Right lobe of liver (tissue), 6 donors: Measurements from ENCODE around the gene SMAD1. TPM values are rescaled to one million over a fixed set of nuclear protein-coding genes. Genes with fewer than 3 reads are reported as not detected.

ENCODE experiments used
- ATAC-seq, 4 donors: fragments of 200-7000 bp; cut with Tn5 transposase; one replicate each; pipeline ENCODE4 v1.9.1; 2020; ENCODE audit warnings: mild to moderate bottlenecking in 4 of 4, moderate library complexity in 4 of 4
- DNase-seq, 3 donors: peaks; one replicate each; pipeline ENCODE4 v3.0.0-alpha.2; 2020
- H3K27ac ChIP-seq, 3 donors: fragments of 200-600 bp; one replicate each; pipeline ENCODE4 v1.8.0; 2022
- H3K27me3 ChIP-seq, 2 donors: fragments of 200-600 bp; one replicate each; pipeline ENCODE4 v1.8.0; 2022
- H3K36me3 ChIP-seq, 4 donors: fragments of 200-600 bp; sonication (generic) in 1 of 4; one replicate each; pipeline versions ENCODE4 v1.5.1 to v1.8.0; 2017 to 2022; ENCODE audit warnings: control low read depth in 1 of 4
- H3K4me1 ChIP-seq, 4 donors: fragments of 200-600 bp; sonication (generic) in 1 of 4; one replicate each; pipeline versions ENCODE4 v1.5.1 to v1.8.0; 2017 to 2022; ENCODE audit warnings: control low read depth in 1 of 4
- H3K4me3 ChIP-seq, 3 donors: fragments of 200-600 bp; one replicate each; pipeline ENCODE4 v1.8.0; 2022
- H3K9me3 ChIP-seq, 4 donors: fragments of 200-600 bp; sonication (generic) in 1 of 4; one replicate each; pipeline versions ENCODE4 v1.5.1 to v1.8.0; 2017 to 2022; ENCODE audit warnings: control low read depth in 1 of 4
- CTCF ChIP-seq, 4 donors: fragments of 200-600 bp in 3 of 4; fragments of 450-650 bp in 1 of 4; IDR thresholded peaks; one replicate each; pipeline versions ENCODE4 v1.5.1 to v1.8.0; 2016 to 2022; ENCODE audit warnings: antibody characterized with exemption in 4 of 4, mild to moderate bottlenecking in 2 of 4
- POLR2A ChIP-seq: fragments of 450-650 bp; IDR thresholded peaks from one replicate; pipeline ENCODE4 v1.6.1; 2017; ENCODE audit warnings: antibody characterized with exemption, mild to moderate bottlenecking
- WGBS: methylation state at CpG from one replicate; pipeline ENCODE4 v1.1.6; 2018; ENCODE audit warnings: low coverage, low lambda C conversion rate; ENCODE audit not compliant: insufficient coverage; ENCODE audit errors: missing lambda C conversion rate; 5-methylcytosine and 5-hydroxymethylcytosine counted together
- intact Hi-C, 2 donors: fragments of 100-400 bp; cut with DNase I; formaldehyde crosslinking; loops; one replicate each; pipeline versions ENCODE4 v1.11.2 to v1.14.1; 2022
- long read RNA-seq: library from polyadenylated mRNA; unstranded; transcript quantifications from one replicate; pipeline ENCODE4 v2.0.0, GENCODE V29; 2019
- total RNA-seq, 6 experiments: library from RNA; depleted of rRNA in 2 of 6; stranded (reverse); fragments of >200 nt in 2 of 6; fragmentation: NEBNext Ultra II Directional in 3 of 6; extraction: Animal tissue kit (Norgen Biotek cat#: 25700) in 3 of 6; gene quantifications; one replicate each; pipeline versions ENCODE4 v1.1.0 to v1.2.4, GENCODE V29; 2016 to 2023
- donor health status: DM: no; HTN: yes; CAD: no.
- donor health status: DM: no; HTN: no; CAD: no.
- donor health status: DM: no; HTN: no; CAD: no.
- donor health status: DM: no; HTN: yes; CAD: no.
- donor health status: DM: no; HTN: yes; CAD: no.

Gene SMAD1
- 10 to 100 TPM; 12.4 to 30.5 (median 18.4) TPM for total RNA-seq
- long read RNA-seq = 0 reads

- Histone ChIP-seq H3K36me3 (no peaks in the 10 kb centered on the region), H3K27me3 (no peaks in the 10 kb centered on the region), H3K4me3 (peak within 1 kb of the TSS; percentile 61 to 86 (median 80)), H3K9me3 (no peaks in the 10 kb centered on the region), H3K4me1 (peaks cover 0 to 20% (median 7%) of the 10 kb centered on the region in 4 donors), H3K27ac (peak within 1 kb of the TSS; percentile 98 to 99 (median 99))
- intact Hi-C loops = no loop called here
- under 1% methylated on average over 24 of the region's 65 CpGs for WGBS
- ATAC-seq = peak; percentile 86 to 94 (median 92)
- TF ChIP-seq CTCF (IDR thresholded peaks at IDR 0.05) (no peak), POLR2A (peak; percentile 89)
- DNase-seq = peak; percentile 91 to 95 (median 93)
Observed at GRCh38 chr4:145481164-145481941, at the start of gene SMAD1. Gene SMAD1, plus strand, starts transcription at chr4:145481853. Its CDS starts 32,761 bp downstream, at chr4:145514614.

GRCh38 chr4:145433684-145434083 is 48.0 kb upstream of the SMAD1 start:
- Histone ChIP-seq H3K4me1 (peaks cover 0 to 19% (median 5%) of the 10 kb centered on the region in 4 donors), H3K27ac (no peak overlapping the region), H3K36me3 (no peaks in the 10 kb centered on the region), H3K27me3 (no peaks in the 10 kb centered on the region), H3K4me3 (no peak overlapping the region), H3K9me3 (no peaks in the 10 kb centered on the region)
- intact Hi-C loops = no loop called here
- no peak for ATAC-seq
- DNase-seq = no peak
- TF ChIP-seq POLR2A = no peak
- TF ChIP-seq CTCF (IDR thresholded peaks at IDR 0.05) = no peak

GRCh38 chr4:145435646-145436045 is 46.0 kb upstream of the SMAD1 start:
- intact Hi-C loops = no loop called here
- H3K27ac ChIP-seq = no peak overlapping the region
- no peak for TF ChIP-seq POLR2A
- no peak for TF ChIP-seq CTCF (IDR thresholded peaks at IDR 0.05)
- H3K4me3 ChIP-seq = no peak overlapping the region
- H3K9me3 ChIP-seq = no peaks in the 10 kb centered on the region
- H3K36me3 ChIP-seq = no peaks in the 10 kb centered on the region
- no peaks in the 10 kb centered on the region for H3K27me3 ChIP-seq
- DNase-seq (no peak), ATAC-seq (no peak)
- H3K4me1 ChIP-seq = peaks cover 0 to 28% (median 9%) of the 10 kb centered on the region in 4 donors
- 90% methylated on average over 3 of the region's 3 CpGs for WGBS

- no peaks in the 10 kb centered on the region for H3K27me3 ChIP-seq
- no peak overlapping the region for H3K4me3 ChIP-seq
- WGBS = 78% methylated on average over 4 of the region's 4 CpGs
- peaks cover 0 to 32% (median 9%) of the 10 kb centered on the region in 4 donors for H3K4me1 ChIP-seq
- ATAC-seq (no peak), DNase-seq (no peak)
- no peaks in the 10 kb centered on the region for H3K36me3 ChIP-seq
- H3K27ac ChIP-seq = no peak overlapping the region
- no peaks in the 10 kb centered on the region for H3K9me3 ChIP-seq
- intact Hi-C loops = no loop called here
- TF ChIP-seq POLR2A = no peak
- no peak for TF ChIP-seq CTCF (IDR thresholded peaks at IDR 0.05)
Observed at GRCh38 chr4:145436114-145436513, 45.5 kb upstream of the SMAD1 start.
